Testis (tissue), 3 donors: ENCODE data around the gene MTAP. TPM values are rescaled to one million over a fixed set of nuclear protein-coding genes. Genes with fewer than 3 reads are reported as not detected.

Experiments used
- DNase-seq: peaks from one replicate; pipeline ENCODE4 v3.0.0-alpha.2; 2019
- H3K27ac ChIP-seq, 2 donors: fragments of 200-600 bp; sonication (generic); one replicate each; pipeline ENCODE4 v1.5.1; 2019
- H3K27me3 ChIP-seq: fragments of 200-600 bp; sonication (generic); one replicate; pipeline ENCODE4 v1.5.1; 2019
- H3K36me3 ChIP-seq: fragments of 200-600 bp; sonication (generic); one replicate; pipeline ENCODE4 v1.5.1; 2017; ENCODE audit warnings: low read depth; ENCODE audit errors: missing control alignments
- H3K4me1 ChIP-seq: fragments of 200-600 bp; sonication (generic); one replicate; pipeline ENCODE4 v1.5.1; 2019
- H3K4me3 ChIP-seq, 2 donors: fragments of 200-600 bp; sonication (generic); one replicate each; pipeline ENCODE4 v1.5.1; 2017 to 2019
- H3K9me3 ChIP-seq: fragments of 200-600 bp; sonication (generic); one replicate; pipeline ENCODE4 v1.5.1; 2017
- POLR2A ChIP-seq: fragments of 450-650 bp; IDR thresholded peaks from one replicate; pipeline ENCODE4 v1.6.1; 2017; ENCODE audit warnings: antibody characterized with exemption, mild to moderate bottlenecking, moderate library complexity
- WGBS, 2 donors: methylation state at CpG; one replicate each; pipeline ENCODE4 v1.1.5; 2018; 5-methylcytosine and 5-hydroxymethylcytosine counted together
- intact Hi-C: fragments of 100-400 bp; cut with DNase I; formaldehyde crosslinking; loops from one replicate; pipeline ENCODE4 v1.15.1; 2023; ENCODE audit warnings: low total_unique reads
- polyA plus RNA-seq: library from polyadenylated mRNA; stranded (reverse); fragments of 350-450 nt; fragmentation: Illumina TruSeq; extraction: RNeasy Lipid Tissue Mini Kit (QIAGEN cat#74804); gene quantifications from one replicate; pipeline ENCODE4 v1.2.3, GENCODE V29; 2014; ENCODE audit warnings: low read depth, low replicate concordance; ENCODE audit not compliant: insufficient read depth
- total RNA-seq, 2 donors: library from RNA; depleted of rRNA; stranded (reverse); fragments of >200 nt; gene quantifications; one replicate each; pipeline ENCODE4 v1.2.3, GENCODE V29; 2016
- TF ChIP-seq, protein P1 (sequence below), 3 experiments: fragments of 450-650 bp in 2 of 3; fragments of 200-600 bp in 1 of 3; sonication (generic) in 1 of 3; IDR thresholded peaks; one replicate each; pipeline ENCODE4 v1.5.1; 2016 to 2019; ENCODE audit warnings: antibody characterized with exemption in 3 of 3, mild to moderate bottlenecking in 2 of 3, moderate library complexity in 1 of 3

MTAP gene
- total and polyA plus RNA-seq, 3 donors from 2014 or later: 18.2 to 21.2 (median 19.3) TPM

GRCh38 chr9:21902136-21902535 lies 99.7 kb downstream of the MTAP start:
- no peaks in the 10 kb centered on the region for H3K36me3 ChIP-seq
- H3K27ac ChIP-seq: no peak overlapping the region
- H3K27me3 ChIP-seq: no peaks in the 10 kb centered on the region
- no peaks in the 10 kb centered on the region for H3K4me1 ChIP-seq
- TF ChIP-seq, protein P1, sequence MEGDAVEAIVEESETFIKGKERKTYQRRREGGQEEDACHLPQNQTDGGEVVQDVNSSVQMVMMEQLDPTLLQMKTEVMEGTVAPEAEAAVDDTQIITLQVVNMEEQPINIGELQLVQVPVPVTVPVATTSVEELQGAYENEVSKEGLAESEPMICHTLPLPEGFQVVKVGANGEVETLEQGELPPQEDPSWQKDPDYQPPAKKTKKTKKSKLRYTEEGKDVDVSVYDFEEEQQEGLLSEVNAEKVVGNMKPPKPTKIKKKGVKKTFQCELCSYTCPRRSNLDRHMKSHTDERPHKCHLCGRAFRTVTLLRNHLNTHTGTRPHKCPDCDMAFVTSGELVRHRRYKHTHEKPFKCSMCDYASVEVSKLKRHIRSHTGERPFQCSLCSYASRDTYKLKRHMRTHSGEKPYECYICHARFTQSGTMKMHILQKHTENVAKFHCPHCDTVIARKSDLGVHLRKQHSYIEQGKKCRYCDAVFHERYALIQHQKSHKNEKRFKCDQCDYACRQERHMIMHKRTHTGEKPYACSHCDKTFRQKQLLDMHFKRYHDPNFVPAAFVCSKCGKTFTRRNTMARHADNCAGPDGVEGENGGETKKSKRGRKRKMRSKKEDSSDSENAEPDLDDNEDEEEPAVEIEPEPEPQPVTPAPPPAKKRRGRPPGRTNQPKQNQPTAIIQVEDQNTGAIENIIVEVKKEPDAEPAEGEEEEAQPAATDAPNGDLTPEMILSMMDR (IDR thresholded peaks at IDR 0.05): no peak
- no peak for TF ChIP-seq POLR2A
- 44 to 87% methylated on average over 1 of the region's 1 CpG for WGBS, 2 donors
- H3K9me3 ChIP-seq: no peaks in the 10 kb centered on the region
- no peak for DNase-seq
- no peak overlapping the region for H3K4me3 ChIP-seq
- intact Hi-C loops: no loop called here

GRCh38 chr9:21903380-21903965 lies 101.0 kb downstream of the MTAP start:
- H3K9me3 ChIP-seq: no peaks in the 10 kb centered on the region
- H3K4me3 ChIP-seq: no peak overlapping the region
- no peak for DNase-seq
- H3K27me3 ChIP-seq: no peaks in the 10 kb centered on the region
- WGBS, 2 donors: 89 to 90% methylated on average over 5 to 7 of the region's 7 CpGs
- no peak overlapping the region for H3K27ac ChIP-seq
- no peaks in the 10 kb centered on the region for H3K4me1 ChIP-seq
- no peaks in the 10 kb centered on the region for H3K36me3 ChIP-seq
- no peak for TF ChIP-seq POLR2A
- TF ChIP-seq, protein P1 (IDR thresholded peaks at IDR 0.05): no peak
- intact Hi-C loops: no loop called here

DNA sequence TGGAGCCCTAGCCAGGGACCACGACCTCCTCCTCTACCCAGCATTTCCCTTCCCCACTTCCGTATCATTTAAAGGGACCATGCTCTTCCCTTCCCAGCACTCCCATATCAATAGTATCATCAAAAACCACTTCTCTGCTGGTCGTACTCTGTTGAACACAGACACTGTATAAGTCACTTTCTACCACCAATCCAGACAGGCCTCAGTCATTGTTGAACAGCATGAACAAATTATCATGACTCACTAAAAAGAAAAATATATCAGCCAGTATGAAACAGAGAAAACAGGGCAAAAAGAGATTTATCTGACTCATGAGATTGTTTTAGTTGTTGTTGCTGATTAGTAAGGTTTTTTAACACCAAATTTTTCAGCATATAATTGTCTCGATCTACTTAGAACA lies 101.9 kb downstream of the MTAP start:
- Histone ChIP-seq H3K9me3 (no peaks in the 10 kb centered on the region), H3K4me1 (no peaks in the 10 kb centered on the region), H3K36me3 (no peaks in the 10 kb centered on the region), H3K27me3 (no peaks in the 10 kb centered on the region), H3K27ac (no peak overlapping the region), H3K4me3 (no peak overlapping the region)
- no peak for DNase-seq
- 69 to 75% methylated on average over 4 of the region's 4 CpGs for WGBS, 2 donors
- TF ChIP-seq, protein P1 (IDR thresholded peaks at IDR 0.05): no peak
- intact Hi-C loops: no loop called here

GRCh38 chr9:21904776-21905175 lies 102.3 kb downstream of the MTAP start:
- TF ChIP-seq, protein P1 (IDR thresholded peaks at IDR 0.05): no peak
- no peak for TF ChIP-seq POLR2A
- intact Hi-C loops: no loop called here
- no peaks in the 10 kb centered on the region for H3K27me3 ChIP-seq
- H3K9me3 ChIP-seq: no peaks in the 10 kb centered on the region
- H3K36me3 ChIP-seq: no peaks in the 10 kb centered on the region
- H3K4me3 ChIP-seq: no peak overlapping the region
- no peak overlapping the region for H3K27ac ChIP-seq
- H3K4me1 ChIP-seq: no peaks in the 10 kb centered on the region
- WGBS, 2 donors: 80 to 81% methylated on average over 3 of the region's 3 CpGs
- no peak for DNase-seq

GRCh38 chr9:21906213-21906612 lies 103.8 kb downstream of the MTAP start:
- Histone ChIP-seq H3K4me3 (no peak overlapping the region), H3K27ac (no peak overlapping the region), H3K4me1 (no peaks in the 10 kb centered on the region), H3K27me3 (no peaks in the 10 kb centered on the region), H3K9me3 (no peaks in the 10 kb centered on the region), H3K36me3 (no peaks in the 10 kb centered on the region)
- TF ChIP-seq POLR2A: no peak
- TF ChIP-seq, protein P1 (IDR thresholded peaks at IDR 0.05): no peak
- intact Hi-C loops: no loop called here
- no peak for DNase-seq
- WGBS, 2 donors: 90 to 91% methylated on average over 4 of the region's 4 CpGs
